ENCODE data around the gene SOX12. TPM values are rescaled to one million over a fixed set of nuclear protein-coding genes. Genes with fewer than 3 reads are reported as not detected.
"Not testable (repeated sequence)": the region's sequence is repeated elsewhere in the genome, so short reads cannot be mapped to it uniquely, and the experiment has no call there.

SOX12 gene
- total RNA-seq, 1 donor from 2014 or later, result 10.6 TPM

- intact Hi-C loops (cut with DNase I), result loop anchor here (5.0 kb wide), 4 partner anchors 79 to 384 kb away; partner anchors contain the start of gene TBC1D20
Observed at GRCh38 chr20:353166-353565, 27.8 kb downstream of the SOX12 start.

GRCh38 chr20:354298-354977 is 29.1 kb downstream of the SOX12 start:
- DNase-seq (ENCODE audit: low spot score), result peak; percentile 83
- intact Hi-C loops (cut with DNase I), result loop anchor here (2.0 to 5.0 kb wide), 5 partner anchors 78 to 383 kb away; partner anchors contain the start of gene TBC1D20

More at GRCh38 chr20:353166-353565, 27.8 kb downstream of the SOX12 start:
- DNase-seq (ENCODE audit: low spot score), result no peak

DNA sequence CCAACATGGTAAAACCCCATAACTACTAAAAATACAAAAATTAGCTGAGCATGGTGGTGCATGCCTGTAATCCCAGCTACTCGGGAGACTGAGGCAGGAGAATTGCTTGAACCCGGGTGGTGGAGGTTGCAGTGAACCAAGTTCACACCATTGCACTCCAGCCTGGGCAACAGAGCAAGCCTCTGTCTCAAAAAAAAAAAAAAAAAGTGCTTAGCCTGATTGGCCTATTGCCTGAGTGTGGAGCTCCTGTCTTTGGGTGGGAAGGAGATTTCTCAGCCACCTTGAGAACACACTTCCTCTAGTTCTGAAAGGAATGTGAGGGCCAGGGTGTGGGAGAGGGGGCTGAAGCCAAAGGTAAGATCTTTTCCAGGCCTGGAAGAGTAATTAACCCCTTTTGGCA is 30.8 kb downstream of the SOX12 start:
- intact Hi-C loops (cut with DNase I); DNase-seq (ENCODE audit: low spot score): not testable (repeated sequence)

- no peak for DNase-seq (ENCODE audit: low spot score)
- intact Hi-C loops (cut with DNase I), result no loop called here
Observed at GRCh38 chr20:356745-357144, 31.4 kb downstream of the SOX12 start.

DNA sequence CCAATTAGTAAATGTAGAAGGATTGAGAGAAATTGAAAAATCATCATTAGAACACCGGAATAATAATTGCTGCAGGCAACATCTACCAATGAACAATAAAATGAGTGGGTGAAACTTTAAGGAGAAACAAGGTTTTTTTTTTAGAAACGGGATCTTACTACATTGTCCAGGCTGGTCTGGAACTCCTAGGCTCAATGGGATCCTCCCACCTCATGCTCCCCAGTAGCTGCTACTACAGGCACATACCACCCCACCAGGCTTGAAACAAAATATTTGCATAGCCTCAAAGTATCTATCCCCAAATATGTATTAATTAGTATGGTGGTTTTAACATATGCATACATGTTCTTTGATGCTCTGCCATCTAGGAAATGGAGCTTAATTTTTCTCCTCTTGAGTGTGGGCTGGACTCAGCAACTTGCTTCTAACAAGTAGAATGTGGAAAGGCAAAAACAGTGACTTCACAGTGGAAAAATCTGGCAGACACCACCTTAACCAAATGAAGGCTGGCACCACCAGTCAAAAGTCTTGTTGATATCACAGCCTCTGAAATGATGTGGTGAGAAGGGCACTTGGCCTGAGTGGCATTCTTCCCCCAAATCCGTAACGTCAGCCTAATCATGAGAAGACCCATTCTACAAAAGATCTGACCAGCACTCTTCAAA is 33.7 kb downstream of the SOX12 start:
- no peak for DNase-seq (ENCODE audit: low spot score)
- intact Hi-C loops (cut with DNase I), result no loop called here

DNA sequence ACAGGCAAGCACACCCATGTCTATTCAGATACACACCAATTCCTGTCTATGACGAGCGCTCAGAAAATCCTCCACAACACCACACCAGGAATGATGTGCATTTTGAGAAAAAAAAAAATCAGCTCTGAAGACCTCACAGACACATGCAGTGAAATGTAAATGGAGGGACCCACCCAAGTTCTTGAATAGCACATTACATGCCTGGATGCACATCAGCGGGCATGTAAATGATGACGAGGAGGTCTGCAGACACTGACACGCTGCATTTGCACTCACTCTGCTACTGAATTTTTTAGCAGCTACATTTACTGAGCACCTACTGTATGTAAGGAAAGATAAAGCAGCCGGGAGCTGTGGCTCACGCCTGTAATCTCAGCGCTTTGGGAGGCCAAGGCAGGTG is 36.2 kb downstream of the SOX12 start:
- intact Hi-C loops (cut with DNase I), result no loop called here
- no peak for DNase-seq (ENCODE audit: low spot score)

- intact Hi-C loops (cut with DNase I), result no loop called here
- peak; percentile 94 for DNase-seq (ENCODE audit: low spot score)
Observed at GRCh38 chr20:362271-363254, 37.2 kb downstream of the SOX12 start.

DNA sequence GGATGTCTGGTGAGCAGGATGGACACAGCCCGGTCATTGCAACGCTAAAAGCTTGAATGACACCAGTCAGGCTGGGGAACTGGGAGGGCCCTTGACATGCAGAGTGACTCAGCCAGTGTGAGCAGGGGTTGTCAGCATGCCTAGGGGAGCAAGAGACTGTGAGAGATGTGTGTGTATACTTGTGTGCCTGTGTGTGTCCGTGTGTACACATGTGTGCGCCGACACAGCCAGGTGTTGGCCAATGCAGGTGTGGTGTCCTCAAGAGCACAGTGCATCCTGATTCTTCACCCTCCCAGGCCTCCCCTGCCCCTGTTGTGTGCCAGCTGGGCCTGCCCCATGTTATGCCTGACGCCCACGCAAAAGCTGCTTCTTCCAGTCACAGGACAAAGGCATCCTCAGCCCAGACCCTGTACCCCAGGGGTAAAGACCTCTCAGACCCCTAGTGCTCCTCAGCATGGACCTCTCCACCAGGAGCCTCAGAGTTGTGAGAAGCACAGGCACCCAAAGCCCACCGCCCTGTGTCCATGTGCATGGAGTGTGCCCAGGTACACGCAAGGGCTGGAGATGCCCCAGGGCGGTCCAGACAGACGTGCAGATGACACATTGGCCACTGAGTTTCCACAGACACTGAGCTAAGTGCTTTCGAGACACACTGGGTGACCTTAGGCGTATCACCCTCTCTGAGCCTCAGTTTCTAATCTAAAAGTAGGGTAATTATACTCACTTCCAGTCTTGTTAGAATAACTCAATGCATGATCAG is 38.1 kb downstream of the SOX12 start:
- no peak for DNase-seq (ENCODE audit: low spot score)
- intact Hi-C loops (cut with DNase I), result no loop called here

GRCh38 chr20:364905-365794 is 39.8 kb downstream of the SOX12 start:
- intact Hi-C loops (cut with DNase I), result no loop called here
- no peak for DNase-seq (ENCODE audit: low spot score)

DNA sequence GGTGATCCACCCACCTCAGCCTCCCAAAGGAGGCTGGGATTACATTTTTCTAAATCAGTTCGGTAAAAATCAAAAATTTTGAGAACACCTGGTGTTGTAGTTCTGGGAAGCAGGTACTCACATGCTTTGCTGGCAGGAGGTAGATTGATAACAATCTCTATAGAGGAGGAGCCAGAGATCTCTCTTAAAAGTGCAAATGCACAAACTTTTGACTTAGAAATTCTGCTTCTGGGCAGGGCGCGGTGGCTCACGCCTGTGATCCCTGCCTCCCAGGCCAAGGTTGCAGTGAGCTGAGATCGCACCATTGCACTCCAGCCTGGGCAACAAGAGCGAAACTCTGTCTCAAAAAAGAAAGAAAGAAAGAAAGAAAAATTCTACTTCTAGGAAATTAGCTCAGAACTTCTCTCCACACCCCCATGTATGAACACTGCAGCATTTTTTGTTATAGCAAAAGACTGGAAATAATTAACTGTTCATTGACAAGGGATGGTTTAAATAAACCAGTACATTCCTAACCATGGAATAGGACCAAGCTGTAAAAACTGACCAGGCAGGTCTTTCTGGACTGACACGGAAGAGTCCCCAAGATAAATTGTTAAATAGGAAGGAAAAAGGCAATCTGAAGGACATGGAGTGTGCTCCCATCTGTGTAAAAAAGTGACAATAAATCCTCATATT is 40.8 kb downstream of the SOX12 start:
- intact Hi-C loops (cut with DNase I), result no loop called here
- DNase-seq (ENCODE audit: low spot score), result no peak

DNA sequence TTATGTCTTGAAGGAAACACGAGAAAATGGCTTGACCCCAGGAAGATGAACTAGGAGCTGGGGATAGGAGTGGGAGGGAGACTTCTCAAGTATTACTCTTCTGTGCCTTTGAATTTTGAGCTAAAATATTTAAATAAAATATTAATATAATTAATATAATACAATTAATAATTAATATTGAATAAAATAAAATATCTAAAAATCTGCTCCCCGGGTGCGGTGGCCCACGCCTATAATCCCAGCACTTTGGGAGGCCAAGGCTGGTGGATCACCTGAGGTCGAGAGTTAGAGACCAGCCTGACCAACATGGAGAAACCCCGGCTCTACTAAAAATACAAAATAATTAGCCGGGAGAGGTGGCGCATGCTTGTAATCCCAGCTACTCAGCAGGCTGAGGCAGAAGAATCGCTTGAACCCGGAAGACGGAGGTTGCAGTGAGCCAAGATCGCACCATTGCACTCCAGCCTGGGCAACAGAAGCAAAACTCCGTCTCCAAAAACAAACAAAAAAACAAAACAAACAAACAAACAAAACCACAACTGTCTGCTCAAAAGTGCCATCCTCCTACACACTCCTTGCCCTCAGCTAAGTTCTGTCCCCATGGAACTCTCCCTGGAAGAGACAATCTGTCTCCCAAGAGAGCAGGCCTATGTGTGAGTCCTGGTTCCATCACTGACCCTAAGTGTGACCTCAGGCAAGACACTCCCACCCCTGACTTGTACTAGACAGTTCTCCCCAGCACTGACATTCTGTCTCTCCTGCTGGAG is 41.5 kb downstream of the SOX12 start:
- intact Hi-C loops (cut with DNase I), result no loop called here
- DNase-seq (ENCODE audit: low spot score), result no peak

DNA sequence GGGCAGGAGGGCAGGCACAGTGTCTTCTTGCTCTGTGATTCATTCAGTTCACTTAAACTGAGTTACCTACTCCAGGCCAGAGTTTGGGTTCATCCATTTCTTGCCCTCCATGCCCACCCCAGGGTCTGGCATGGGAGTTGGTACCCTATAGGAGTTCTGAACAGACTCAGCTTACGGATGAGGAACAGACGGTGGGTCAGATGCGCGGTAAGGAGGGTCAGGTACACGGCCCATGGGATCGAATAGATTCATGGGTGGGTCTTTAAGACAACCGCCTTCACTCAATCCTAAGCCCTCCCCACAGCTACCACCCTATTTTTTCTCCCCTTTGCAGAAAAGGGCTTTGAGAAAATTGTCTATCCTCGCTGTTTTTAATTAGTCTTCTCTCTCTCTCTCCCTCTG is 42.1 kb downstream of the SOX12 start:
- DNase-seq (ENCODE audit: low spot score), result no peak
- intact Hi-C loops (cut with DNase I), result no loop called here

- intact Hi-C loops (cut with DNase I), result no loop called here
- DNase-seq (ENCODE audit: low spot score), result no peak
Observed at GRCh38 chr20:368915-369314, 43.6 kb downstream of the SOX12 start.

GRCh38 chr20:370151-370600 is 44.8 kb downstream of the SOX12 start:
- no peak for DNase-seq (ENCODE audit: low spot score)
- intact Hi-C loops (cut with DNase I), result no loop called here

GRCh38 chr20:370977-371754 is 45.8 kb downstream of the SOX12 start:
- no peak for DNase-seq (ENCODE audit: low spot score)
- intact Hi-C loops (cut with DNase I), result no loop called here

All from cardiac septum (tissue), 1 donor.